Endometrium (tissue), 2 donors: Measurements from ENCODE around the gene PEMT.

Source experiments
- FAIRE-seq: peaks from 2 replicates; lab custom pipeline; 2012; peaks lifted over from hg19 to GRCh38; lab: Jason Lieb, UNC
- donor health status: control.
- donor health status: control.

The PEMT gene

DNA sequence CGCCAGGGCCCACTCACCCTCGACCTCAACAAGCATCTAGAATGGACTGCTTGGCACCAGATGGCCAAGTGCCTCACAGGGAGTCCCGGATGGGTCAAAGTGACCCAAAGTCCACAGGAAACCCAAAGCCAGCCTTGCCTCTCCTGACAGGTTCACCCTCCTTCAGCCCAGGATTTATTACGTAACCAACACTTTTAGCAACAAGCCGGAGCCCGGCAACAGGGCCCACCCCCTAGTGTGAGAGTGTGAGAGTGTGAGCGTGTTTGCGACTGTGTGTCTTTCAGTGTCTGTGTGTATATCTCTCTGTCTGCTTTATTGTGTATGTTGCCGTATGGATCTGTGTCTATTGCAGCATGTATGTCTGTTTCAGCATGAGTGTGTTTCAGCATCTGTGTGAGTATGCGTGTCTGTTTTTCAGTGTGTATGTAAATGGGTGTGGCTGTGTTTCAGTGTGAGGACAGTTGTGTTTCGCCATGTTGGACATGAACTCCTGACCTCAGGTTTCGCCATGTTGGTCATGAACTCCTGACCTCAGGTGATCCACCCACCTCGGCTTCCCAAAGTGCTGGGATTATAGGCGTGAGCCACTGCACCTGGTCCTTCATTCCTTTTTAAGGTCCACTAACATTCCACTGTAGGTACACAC, 13.7 kb upstream of the PEMT start:
- no peak for FAIRE-seq

DNA sequence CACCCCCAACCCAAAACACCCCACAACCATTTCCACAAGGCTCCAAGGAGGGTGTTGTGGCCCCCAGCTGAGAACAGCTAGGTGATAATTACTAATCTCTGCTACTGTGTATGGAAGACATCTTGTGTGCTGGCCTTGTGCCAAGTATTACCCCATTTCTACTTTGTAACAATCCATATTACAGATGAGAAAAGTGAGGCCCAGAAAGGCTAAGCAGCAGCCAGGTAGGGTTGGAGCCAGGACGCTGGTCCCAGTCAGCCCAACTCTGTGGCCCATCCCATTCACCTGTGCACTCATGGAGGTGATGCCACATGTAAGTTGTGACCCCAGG, 12.4 kb upstream of the PEMT start:
- no peak for FAIRE-seq

DNA sequence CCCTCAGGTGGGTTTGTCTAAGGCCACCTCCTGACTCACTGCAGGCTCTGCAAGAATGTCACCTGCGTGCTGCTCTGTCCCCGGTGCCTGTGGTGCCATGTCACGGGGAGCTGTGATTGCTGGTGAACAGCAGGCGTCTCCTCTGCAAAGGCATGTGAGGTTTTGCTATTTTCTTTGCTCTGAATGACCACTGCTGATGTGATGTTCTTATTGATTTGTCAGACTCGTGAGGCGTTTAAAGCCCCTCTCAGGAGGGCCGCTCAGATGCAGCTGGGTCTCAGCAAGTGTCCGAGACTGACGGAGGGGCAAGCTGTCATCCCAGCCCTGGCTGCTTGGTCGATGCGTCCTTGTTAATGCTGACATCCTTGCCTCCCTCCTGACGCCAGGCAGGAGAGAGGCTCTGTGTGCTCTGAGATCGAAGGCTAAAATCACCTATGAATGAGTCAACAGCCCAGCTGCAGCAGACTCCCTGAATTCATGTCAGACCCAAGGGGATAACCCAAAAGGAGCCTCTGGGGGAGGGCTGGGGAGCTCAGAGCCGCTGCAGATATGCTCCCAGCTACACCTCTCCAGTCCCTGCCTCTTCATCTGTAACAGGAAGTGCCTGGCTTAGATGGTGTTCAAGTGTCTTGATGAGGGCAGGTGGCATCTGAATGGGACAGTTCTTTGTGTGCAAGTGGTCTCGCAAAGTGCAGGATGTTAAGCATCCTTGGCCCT, 11.8 kb upstream of the PEMT start:
- FAIRE-seq, result no peak

DNA sequence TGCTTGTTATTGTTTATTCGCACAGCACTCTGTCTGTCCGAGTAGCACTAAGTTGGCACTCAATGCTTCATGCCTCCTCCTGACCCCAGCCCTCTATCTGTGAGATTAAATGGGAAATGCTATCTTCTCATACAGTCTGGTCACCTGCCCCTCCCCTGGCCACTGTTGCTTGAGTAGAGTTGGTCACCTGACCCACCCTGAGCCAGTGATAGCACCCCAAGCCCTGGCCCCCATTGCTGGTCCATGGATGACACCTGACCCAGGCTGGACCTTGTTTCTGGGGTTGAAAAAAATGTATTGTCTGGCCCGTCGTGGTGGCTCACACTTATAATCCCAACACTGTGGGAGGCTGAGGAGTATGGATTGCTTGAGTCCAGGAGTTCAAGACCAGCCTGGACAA, 8.5 kb upstream of the PEMT start:
- no peak for FAIRE-seq

DNA sequence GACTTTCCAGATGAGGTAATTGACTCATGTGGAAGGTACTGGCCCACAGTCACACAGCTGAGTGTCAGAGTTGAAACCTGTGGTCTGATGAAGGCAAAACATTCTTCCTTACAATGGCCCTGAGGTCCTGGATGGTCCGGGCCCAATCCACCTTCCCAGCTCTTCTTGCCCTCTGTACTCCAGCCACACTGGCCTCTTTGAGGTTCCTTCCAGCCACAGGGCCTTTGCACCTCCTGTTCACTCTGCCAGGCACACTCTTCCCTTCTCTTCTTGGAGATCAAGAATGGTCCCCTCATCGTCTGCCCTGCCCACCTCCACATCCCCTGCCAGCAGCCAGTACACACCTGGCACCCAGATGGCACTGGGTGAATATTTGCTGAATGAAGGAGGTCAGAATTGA, 6.5 kb upstream of the PEMT start:
- no peak for FAIRE-seq

DNA sequence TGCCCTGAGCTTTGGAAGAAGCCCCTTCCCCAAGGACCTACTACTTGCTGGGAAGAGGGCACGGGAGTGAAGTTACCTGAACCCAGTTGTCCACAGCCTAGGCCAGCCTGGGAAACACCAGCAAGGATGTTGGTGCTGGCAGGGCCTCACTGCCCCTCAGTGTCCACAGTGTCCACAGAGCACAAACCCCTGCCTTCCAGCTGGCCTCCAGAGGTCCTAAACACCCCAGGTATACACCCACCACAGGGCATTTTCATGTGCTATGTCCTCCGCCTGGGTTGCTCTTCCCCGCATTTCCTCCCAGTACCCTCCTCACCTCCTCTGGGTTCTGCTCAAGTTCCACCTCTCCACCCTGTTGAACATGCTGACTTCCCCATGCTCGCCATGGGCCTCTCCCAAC, 4.2 kb upstream of the PEMT start:
- no peak for FAIRE-seq

DNA sequence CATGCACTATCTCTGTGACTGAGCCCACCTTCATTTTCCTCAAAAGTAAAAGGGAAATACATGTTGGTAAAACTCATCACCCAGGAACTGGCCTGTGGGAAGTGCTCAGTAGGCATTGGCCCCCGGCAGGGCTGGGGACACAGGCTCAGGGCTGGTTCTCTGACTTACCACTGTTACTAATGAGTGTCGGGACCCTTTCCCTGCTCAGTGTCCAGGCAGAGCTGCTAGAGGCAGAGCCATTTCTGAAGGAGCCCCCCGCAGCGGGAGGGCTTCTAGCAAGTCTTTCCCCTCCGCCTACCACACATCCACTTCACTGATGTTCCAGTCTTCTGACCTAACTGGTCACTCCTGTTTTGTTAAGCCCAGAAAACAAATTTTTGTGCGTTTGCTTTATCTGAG, 1.7 kb upstream of the PEMT start:
- FAIRE-seq, result no peak

DNA sequence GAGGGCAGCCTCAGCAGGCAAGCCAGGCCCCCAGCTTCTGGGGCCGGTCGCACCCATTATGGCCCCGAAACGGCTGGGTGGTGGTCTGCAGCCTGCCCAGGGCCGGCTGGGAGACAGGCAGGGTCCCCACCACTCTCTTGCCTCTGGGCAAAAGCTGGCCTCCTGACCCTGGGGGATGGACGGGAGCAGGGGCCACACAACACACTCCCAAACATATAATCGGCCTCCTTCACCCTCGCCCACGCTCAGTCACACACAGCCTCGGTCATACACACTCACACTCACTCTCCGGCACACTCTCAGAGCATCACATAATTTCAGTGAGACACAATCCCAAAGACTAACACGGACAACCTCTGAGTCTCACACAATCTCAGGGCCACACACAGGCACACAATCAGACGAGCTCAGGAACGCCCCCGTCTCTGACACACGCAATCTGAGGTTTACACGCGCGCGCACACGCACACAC, 589 bp downstream of the PEMT start:
- FAIRE-seq, result no peak

DNA sequence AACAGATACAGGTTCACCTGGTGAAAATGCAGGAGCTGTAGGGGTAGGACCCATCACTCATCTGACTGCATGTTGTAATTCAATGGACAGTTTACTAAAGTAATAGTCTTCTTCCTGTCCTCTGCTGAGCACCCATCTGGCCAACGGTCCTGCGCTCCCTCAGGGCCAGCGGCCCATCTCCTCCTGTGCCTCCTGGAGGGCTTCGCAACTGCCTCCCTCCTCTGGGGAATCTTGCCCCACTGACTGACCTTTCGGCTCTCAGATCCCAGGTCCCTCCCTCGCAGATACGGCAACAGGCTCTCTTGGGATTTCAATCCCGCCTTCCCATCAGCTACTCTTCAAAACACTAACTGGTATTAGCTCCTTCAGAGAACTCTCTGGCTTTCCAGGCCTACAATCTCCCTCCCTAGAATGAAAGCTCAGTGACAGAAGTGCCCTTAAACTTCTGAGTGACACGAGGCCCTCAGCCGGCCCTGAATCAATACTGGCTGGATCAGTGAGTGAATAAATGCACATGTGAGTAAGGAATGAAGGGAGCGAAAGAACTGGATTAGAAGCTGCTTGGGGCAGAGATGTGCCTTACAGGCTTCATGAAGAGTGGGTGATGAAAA, 1.3 kb downstream of the PEMT start:
- FAIRE-seq, result no peak

DNA sequence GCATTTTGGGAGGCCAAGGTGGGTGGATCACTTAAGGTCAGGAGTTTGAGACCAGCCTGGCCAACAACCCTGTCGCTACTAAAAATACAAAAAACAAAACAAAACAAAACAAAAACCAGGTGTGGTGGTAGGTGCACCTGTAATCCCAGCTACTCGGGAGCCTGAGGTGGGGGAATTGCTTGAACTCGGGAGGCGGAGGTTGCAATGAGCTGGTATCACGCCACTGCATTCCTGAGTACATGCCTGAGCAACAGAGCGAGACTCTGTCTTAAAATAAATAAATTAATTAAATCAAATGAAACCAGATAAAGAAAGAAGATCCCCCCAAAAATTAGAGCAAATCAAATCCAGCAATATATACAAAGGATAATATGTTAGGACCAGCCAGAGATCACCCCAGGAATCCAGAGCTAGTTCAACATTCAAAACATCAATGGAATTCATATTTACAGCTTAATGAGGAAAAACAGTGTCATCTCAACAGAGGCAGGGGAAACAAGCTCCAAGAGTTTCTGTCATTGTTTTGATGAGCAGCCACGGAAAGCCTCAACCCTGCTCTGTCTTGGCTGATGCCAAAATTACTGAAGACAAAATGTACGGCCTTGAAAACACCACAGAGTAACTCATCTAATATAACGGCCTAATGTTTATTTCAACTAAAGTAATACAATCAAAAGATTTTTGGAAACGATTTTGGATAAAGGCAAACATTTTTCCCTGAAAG, 3.7 kb downstream of the PEMT start:
- FAIRE-seq, result peak; percentile 48

DNA sequence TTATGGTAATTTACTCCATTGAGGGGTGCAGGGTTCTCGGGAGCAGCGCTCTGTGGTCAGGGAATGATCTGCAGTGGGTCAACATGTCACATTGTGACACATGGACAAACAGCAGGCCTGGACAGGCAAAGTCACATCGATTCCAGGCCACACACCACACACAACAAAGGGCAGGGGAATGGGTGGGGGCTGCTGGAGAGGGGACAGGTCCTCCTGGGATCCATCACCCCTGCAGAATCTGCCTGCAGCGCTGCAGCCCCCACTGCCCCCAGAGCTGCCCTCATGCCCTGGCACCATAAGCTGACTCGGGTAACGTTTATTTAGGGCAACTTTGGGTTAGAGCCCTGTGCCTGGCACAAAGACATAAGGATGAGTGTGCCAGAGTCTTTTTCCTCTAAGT, 9.1 kb downstream of the PEMT start:
- no peak for FAIRE-seq

DNA sequence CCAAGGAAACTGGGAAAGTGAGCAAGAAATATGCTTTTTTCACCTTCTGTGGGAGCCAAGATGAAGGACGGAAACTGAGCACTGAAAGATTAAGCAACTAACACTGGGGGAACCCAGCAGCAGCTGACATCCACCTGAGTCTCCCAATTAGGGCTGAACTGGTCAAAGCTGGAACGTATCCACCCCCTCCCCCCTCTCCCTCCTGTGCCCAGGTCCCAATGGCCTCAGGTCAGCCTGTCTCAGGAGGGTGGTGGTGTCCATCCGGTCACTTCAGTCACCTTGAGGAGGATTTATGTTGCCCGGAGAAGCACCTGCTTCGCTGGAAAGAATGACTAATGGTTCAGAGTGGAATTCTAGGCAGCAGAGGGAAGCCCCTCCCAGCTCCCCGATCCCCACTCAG, 10.0 kb downstream of the PEMT start:
- FAIRE-seq, result no peak

DNA sequence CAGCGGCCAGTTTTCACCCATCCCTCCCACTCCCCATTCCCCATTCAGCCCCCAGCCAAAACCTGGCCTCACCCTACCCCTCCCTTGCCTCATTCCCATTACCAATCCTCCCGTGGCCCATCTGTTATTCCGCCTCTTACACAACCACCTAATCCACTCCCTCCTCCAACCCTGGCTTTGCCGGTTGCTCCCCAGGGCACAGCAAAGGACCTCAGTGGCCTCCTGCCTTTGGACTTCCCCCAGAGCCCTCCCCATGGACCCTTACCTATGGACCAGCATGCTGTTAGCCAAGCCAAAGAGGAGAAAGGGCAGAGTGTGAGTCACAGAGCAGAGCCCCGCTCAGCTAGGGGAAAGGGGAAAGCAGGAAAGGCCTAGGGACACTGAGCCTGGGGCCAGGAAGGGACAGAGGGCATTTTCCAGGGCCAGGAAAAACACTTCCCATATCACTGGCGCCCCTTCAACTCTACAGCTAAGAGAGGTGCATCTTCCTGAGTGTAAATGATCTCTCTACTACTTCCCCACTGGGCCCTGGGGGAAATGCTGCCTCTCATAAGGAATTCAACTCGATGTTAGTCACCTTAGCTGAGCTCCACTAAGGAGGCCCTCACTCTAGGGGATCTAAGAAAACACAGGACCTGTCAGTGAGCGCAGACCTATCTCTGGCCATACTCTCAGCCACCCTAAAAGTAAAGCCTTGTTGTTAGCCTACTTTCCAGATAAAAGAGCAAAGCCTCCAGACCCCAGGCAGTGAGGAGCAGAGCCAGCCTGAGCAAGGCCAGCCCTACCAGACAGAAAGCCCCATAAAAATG, 10.6 kb downstream of the PEMT start:
- no peak for FAIRE-seq

DNA sequence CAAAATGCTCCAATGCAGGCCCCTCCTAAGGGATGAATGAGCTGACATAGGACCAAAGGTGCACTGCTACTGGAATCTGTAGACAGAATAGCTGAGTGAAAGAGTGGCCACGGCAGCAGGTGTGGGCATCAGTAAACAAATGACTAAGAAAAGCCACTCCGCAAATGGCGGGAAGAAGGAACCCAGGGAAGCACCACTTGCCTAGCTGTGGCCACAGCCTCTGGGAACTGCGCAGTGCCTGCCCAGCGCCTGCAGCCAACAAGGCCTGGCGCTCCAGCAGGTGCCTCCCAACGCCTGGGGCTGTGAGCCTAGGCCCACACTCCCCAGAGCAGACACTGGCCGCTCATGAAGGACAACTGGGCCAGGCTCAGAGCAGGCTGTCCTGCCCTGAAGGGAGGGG, 11.8 kb downstream of the PEMT start:
- FAIRE-seq, result no peak

DNA sequence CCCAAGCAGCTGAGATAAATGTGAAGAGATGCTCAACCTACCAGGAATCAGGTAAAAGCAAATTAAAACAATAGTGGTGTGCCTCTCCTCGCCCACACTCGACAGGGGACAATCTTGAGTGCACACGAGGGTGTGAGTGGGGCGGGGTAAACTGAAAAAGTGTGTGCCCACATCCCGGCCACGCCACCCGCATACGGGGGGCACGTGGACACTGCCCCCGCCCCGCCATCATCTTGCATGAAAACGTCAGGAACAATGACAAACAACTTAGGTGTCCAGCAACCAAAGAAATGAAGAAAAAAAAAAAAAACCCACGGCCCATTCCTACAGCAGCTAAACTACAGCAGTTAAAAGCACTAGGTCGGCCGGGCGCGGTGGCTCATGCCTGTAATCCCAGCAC, 14.1 kb downstream of the PEMT start:
- FAIRE-seq, result no peak

DNA sequence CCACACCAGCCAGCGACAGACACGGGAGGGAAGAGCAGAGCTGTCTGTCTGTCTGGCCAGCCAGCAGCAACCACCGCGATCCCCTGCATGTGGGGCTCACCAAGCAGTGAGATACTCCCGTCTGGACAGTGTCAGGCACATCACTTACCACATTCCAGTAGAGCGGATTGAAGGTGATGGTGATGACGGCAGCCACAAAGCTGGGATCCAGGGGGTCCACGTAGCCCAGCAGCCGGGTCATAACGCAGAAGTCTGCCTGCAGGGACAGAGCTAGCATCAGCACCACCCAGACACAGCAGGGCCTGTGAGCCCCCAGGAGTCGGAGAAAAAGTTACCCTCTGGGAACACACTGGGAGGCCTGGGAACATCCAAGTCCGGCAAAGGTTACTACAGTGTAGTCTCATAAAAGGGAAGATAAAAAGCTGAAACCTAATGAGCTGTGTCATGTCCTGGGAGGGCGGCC, 14.7 kb downstream of the PEMT start:
- peak; percentile 21 for FAIRE-seq

DNA sequence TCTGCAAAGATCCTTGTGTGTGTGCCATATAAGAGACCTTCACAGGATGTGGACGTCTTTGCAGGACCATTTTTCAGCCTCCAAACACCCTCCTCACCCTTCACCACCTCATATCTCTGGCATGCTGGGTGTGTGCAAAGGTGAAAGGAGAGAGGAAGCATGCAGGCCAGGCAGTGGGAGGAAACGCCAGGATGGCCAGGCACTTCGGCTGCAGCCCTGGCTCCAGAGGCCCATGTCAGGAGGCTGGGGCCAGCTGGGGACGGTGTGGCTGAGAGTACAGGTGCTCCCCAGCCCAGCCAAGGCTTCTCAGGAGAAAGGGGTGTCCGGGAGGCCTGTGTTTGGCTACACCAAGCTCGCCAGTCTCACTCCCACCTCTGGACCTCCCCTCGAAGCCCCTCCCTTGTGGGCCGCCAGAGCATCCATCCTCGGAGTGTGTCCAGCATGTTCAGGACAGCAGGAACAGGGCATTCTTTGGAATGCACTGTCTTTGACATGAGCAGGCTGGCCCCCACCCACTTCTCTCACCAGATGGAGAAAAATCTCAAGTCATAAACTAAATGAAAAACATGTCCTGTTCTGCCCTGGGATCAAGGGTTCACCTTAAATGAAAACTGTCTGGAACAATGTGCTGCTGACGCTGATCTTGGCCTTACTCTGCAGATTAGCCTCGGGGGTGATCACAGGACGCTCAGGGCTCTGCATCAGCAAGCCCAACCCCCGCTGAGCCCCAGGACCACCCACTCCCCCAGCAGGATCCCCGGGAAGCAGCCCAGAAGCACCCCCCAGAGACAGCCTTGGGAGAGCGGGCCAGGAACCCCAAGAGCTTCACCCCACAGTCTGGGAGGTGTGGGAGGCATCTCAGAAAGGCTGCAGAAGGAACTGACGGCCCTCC, 15.9 kb downstream of the PEMT start:
- FAIRE-seq, result peak; percentile 80

DNA sequence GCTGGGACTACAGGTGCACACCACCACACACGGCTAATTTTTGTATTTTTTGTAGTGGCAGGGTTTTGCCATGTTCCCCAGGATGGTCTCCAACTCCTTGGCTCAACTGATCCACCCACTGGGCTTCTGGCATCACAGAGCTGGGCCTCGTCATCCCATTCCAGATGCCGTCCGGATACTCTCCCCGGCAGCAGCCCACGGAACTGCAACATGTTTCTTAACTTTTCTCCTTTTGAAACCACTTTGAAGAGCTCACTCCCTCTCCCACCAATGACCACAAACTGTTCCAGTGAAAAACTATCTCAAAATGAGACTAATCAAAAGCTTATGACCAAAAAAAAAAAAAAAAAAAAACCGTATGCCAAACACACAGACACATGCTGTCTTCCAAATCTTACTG, 17.6 kb downstream of the PEMT start:
- peak; percentile 87 for FAIRE-seq

DNA sequence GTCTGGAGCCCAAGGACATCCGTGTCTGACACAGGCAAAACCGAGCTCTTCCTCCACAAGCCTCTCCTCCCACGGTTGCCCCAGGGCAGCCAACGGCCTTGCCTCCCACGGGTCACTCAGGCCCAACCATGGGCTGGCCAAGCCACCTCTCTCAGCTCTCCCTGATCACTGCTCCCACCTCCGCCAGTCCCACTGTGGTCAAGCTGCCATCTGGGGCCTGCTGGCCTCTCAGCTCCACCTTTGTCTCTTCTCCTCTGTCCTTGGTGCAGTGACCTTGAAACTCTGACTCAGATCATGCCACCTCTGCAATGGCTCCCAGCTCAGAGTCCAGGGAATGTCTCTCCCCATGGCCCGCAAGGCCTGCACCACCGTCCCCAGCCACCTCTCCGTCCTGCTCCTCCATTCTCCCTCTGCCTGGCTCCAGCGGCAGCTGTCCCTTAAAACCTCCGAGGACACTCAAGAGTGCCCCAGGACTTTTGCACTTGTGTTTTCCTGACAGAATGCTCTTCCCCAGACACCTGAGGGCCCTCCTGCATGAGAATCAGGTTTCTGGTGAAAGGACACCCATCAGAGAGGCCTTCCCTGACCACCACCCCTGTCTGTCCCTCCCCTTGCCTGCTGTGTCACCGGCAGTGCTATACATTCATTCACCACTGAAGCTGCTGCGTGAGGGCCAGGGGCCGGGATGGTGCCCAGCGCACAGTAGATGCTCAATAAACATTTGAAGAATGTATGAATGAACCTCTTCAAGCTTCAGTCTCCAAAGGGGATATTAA, 19.3 kb downstream of the PEMT start:
- no peak for FAIRE-seq
